HL-60 (cell line): ENCODE data around the gene CFAP54.

Experiments used
- DNase-seq, 2 experiments: peaks; one replicate each; pipeline ENCODE4 v3.0.0-alpha.2; 2010 to 2020; ENCODE audit warnings: low read depth in 1 of 2, low spot score in 1 of 2
- H3K27ac ChIP-seq: fragments of 250-450 bp; sonication (Bioruptor Pico); replicated peaks from 2 replicates; pipeline ENCODE4 v1.5.1; 2020; ENCODE audit warnings: mild to moderate bottlenecking, moderate library complexity
- H3K27me3 ChIP-seq: fragments of 250-450 bp; sonication (Bioruptor Pico); 2 replicates; pipeline ENCODE4 v1.5.1; 2021; ENCODE audit warnings: mild to moderate bottlenecking, moderate library complexity; ENCODE audit not compliant: insufficient read depth, poor library complexity, severe bottlenecking
- H3K4me3 ChIP-seq: replicated peaks from 2 replicates; pipeline ENCODE4 v1.5.1; 2011; ENCODE audit warnings: mild to moderate bottlenecking, control low read depth, low read length; ENCODE audit not compliant: insufficient read depth
- GABPA ChIP-seq: IDR thresholded peaks from 2 replicates; pipeline ENCODE4 v1.6.1; 2012; ENCODE audit warnings: low read depth
- POLR2AphosphoS5 ChIP-seq: IDR thresholded peaks from 2 replicates; pipeline ENCODE4 v1.6.1; 2012; ENCODE audit warnings: low read depth
- SPI1 ChIP-seq: IDR thresholded peaks from 2 replicates; pipeline ENCODE4 v1.6.1; 2012; ENCODE audit warnings: low read depth, mild to moderate bottlenecking, borderline replicate concordance
- TF ChIP-seq, protein P1 (sequence below): IDR thresholded peaks from 2 replicates; pipeline ENCODE4 v1.6.1; 2012; ENCODE audit warnings: low read depth; ENCODE audit not compliant: insufficient replicate concordance
- TF ChIP-seq, protein P2 (sequence below): IDR thresholded peaks from one replicate; pipeline ENCODE4 v1.5.1; 2011; ENCODE audit warnings: low read length, control low read depth, inconsistent platforms; ENCODE audit not compliant: insufficient read depth

CFAP54 gene

GRCh38 chr12:96501133-96501761 is 11.9 kb downstream of the CFAP54 start:
- H3K27ac ChIP-seq: peak overlapping the region; percentile 27
- H3K27me3 ChIP-seq: no peaks in the 10 kb centered on the region
- DNase-seq: peak; percentile 34 to 35
- TF ChIP-seq SPI1: peak; percentile 40; the same call in 1 of the 2 replicates
- TF ChIP-seq, protein P1, sequence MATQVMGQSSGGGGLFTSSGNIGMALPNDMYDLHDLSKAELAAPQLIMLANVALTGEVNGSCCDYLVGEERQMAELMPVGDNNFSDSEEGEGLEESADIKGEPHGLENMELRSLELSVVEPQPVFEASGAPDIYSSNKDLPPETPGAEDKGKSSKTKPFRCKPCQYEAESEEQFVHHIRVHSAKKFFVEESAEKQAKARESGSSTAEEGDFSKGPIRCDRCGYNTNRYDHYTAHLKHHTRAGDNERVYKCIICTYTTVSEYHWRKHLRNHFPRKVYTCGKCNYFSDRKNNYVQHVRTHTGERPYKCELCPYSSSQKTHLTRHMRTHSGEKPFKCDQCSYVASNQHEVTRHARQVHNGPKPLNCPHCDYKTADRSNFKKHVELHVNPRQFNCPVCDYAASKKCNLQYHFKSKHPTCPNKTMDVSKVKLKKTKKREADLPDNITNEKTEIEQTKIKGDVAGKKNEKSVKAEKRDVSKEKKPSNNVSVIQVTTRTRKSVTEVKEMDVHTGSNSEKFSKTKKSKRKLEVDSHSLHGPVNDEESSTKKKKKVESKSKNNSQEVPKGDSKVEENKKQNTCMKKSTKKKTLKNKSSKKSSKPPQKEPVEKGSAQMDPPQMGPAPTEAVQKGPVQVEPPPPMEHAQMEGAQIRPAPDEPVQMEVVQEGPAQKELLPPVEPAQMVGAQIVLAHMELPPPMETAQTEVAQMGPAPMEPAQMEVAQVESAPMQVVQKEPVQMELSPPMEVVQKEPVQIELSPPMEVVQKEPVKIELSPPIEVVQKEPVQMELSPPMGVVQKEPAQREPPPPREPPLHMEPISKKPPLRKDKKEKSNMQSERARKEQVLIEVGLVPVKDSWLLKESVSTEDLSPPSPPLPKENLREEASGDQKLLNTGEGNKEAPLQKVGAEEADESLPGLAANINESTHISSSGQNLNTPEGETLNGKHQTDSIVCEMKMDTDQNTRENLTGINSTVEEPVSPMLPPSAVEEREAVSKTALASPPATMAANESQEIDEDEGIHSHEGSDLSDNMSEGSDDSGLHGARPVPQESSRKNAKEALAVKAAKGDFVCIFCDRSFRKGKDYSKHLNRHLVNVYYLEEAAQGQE: no peak
- TF ChIP-seq GABPA: 0 out of 2 replicates have a peak, but pooled peaks have one; percentile 19
- TF ChIP-seq POLR2AphosphoS5: no peak
- TF ChIP-seq, protein P2, sequence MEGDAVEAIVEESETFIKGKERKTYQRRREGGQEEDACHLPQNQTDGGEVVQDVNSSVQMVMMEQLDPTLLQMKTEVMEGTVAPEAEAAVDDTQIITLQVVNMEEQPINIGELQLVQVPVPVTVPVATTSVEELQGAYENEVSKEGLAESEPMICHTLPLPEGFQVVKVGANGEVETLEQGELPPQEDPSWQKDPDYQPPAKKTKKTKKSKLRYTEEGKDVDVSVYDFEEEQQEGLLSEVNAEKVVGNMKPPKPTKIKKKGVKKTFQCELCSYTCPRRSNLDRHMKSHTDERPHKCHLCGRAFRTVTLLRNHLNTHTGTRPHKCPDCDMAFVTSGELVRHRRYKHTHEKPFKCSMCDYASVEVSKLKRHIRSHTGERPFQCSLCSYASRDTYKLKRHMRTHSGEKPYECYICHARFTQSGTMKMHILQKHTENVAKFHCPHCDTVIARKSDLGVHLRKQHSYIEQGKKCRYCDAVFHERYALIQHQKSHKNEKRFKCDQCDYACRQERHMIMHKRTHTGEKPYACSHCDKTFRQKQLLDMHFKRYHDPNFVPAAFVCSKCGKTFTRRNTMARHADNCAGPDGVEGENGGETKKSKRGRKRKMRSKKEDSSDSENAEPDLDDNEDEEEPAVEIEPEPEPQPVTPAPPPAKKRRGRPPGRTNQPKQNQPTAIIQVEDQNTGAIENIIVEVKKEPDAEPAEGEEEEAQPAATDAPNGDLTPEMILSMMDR: no peak
- no peak overlapping the region for H3K4me3 ChIP-seq

DNA sequence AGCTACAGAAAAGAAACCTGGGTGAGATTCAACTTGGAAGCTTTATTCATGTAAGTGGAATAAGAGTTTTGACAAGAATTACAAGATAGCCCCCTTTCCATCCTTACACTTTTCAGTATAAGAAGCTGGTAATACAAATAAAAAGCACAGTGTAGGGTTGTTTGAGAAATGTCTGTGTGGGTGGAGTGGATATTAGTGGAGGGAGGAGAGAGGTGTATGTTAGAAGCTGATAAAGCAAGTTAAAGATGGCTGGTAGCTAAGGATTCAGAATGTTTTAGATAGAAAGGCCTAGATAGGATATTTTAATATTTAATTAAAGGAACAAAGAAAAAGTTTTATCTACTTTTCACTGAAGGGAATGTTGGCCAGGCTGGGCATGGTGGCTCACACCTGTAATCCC is 12.5 kb downstream of the CFAP54 start:
- no peak for TF ChIP-seq GABPA
- TF ChIP-seq, protein P2: no peak
- Histone ChIP-seq H3K4me3 (no peak overlapping the region), H3K27me3 (no peaks in the 10 kb centered on the region), H3K27ac (peak overlapping the region; percentile 27; the same call in 1 of the 2 replicates)
- DNase-seq: no peak

- DNase-seq: no peak
- Histone ChIP-seq H3K4me3 (no peak overlapping the region), H3K27me3 (no peaks in the 10 kb centered on the region), H3K27ac (no peak overlapping the region)
- TF ChIP-seq POLR2AphosphoS5 (no peak), GABPA (no peak), SPI1 (no peak)
- TF ChIP-seq, protein P1: no peak
- TF ChIP-seq, protein P2: no peak
Measured at GRCh38 chr12:96502477-96502876, 13.1 kb downstream of the CFAP54 start.
